Mucosa of stomach (tissue), 1 donor: ENCODE data around the gene AGBL5.

Experiments used
- H3K27me3 ChIP-seq: one replicate; pipeline ENCODE4 v1.7.0; 2013; ENCODE audit warnings: mild to moderate bottlenecking, low read length; ENCODE audit not compliant: control insufficient read depth, insufficient read depth
- H3K36me3 ChIP-seq: one replicate; pipeline ENCODE4 v1.7.0; 2013; ENCODE audit warnings: low read length; ENCODE audit not compliant: control insufficient read depth, insufficient read depth
- H3K4me1 ChIP-seq: one replicate; pipeline ENCODE4 v1.7.0; 2013; ENCODE audit warnings: mild to moderate bottlenecking, low read length; ENCODE audit not compliant: control insufficient read depth, insufficient read depth
- H3K4me3 ChIP-seq: one replicate; pipeline ENCODE4 v1.7.0; 2013; ENCODE audit warnings: low read length
- H3K9ac ChIP-seq: one replicate; pipeline ENCODE4 v1.7.0; 2013; ENCODE audit warnings: mild to moderate bottlenecking, low read length, moderate library complexity
- H3K9me3 ChIP-seq: one replicate; pipeline ENCODE4 v1.7.0; 2013; ENCODE audit warnings: mild to moderate bottlenecking, low read length, moderate library complexity; ENCODE audit not compliant: control insufficient read depth
- donor health status: Pancreatic carcinoma.

The AGBL5 gene

GRCh38 chr2:27092696-27093429 is 41.4 kb downstream of the AGBL5 start:
- no peak overlapping the region for H3K4me3 ChIP-seq
- no peaks in the 10 kb centered on the region for H3K9me3 ChIP-seq
- peaks cover under 1% of the 10 kb centered on the region for H3K27me3 ChIP-seq
- peak overlapping the region; percentile 2 for H3K9ac ChIP-seq
- H3K4me1 ChIP-seq: peaks cover 28% of the 10 kb centered on the region
- no peaks in the 10 kb centered on the region for H3K36me3 ChIP-seq

DNA sequence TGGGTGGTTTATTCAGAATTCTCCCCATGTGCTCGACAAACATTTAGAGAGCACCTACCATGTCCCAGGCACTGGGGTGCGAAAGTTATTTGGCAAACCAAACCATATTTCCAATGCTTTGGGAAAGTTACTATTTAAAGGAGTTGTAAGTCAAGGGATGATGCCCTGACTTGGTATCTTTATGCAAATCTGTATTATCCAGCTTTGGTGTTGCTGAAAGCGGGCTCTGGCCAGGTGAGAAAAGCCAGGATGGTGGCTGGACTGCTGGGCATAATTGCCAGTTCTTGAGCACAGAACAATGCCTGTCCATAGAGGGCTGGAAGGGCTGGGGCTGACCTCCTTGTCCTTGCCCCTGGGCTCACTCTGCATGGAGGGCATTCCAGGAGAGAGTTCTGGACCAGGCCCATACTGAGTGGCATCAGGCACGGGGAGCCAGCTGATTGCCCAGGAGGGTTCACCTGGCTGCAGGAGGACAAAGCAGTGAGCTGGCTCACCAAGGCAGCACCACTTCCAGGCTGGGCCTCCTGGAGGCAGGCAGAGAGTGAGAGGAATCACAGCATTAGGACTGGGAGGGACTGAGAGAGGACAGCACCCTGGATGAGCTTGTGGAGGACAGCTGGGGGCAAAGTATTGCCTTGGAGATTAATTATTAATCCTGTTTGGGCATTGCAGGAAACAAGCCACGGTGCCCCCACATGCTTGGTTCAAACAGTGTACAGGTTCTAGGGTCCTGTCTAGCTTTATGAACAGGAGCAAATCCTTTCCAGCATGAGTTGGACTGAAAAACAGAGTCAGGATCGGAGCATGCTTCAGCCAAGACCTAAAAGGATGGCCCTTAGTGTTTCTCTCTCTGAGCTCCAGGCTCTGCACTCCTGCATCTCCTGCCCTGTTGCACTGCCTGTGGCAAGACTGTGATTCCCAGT is 42.2 kb downstream of the AGBL5 start:
- Histone ChIP-seq H3K9ac (peak overlapping the region; percentile 2), H3K36me3 (no peaks in the 10 kb centered on the region), H3K27me3 (no peaks in the 10 kb centered on the region), H3K4me1 (peaks cover 28% of the 10 kb centered on the region), H3K9me3 (no peaks in the 10 kb centered on the region), H3K4me3 (no peak overlapping the region)

DNA sequence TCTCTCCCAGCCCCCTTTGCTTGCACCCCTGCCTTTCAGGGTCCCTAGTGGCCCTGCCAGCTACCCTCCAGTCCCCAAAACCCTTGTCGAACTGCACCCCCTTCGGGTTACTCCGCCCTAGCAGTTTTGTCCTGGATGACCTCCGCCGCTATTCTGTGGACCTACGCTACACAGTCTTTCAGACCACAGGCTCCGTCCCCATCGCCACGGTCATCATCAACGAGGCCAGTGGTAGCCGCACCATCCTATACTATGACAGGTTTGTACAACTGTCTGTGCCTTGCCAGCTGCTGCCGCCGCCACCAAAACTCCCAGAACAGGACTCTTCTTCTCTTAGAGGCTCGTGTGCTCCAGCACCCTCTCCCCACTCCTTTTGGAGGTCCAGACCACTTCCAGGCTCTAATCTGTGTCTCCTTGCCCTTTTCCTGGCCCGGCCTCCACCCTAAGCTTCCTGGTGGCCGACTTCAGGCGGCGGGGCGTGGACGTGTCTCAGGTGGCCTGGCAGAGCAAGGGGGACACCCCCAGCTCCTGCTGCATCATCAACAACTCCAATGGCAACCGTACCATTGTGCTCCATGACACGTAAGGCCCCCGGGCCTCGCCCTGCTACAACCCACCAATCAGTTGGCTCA is 43.0 kb downstream of the AGBL5 start:
- H3K36me3 ChIP-seq: no peaks in the 10 kb centered on the region
- no peak overlapping the region for H3K9ac ChIP-seq
- no peaks in the 10 kb centered on the region for H3K9me3 ChIP-seq
- no peak overlapping the region for H3K4me3 ChIP-seq
- H3K4me1 ChIP-seq: peaks cover 28% of the 10 kb centered on the region
- H3K27me3 ChIP-seq: no peaks in the 10 kb centered on the region

DNA sequence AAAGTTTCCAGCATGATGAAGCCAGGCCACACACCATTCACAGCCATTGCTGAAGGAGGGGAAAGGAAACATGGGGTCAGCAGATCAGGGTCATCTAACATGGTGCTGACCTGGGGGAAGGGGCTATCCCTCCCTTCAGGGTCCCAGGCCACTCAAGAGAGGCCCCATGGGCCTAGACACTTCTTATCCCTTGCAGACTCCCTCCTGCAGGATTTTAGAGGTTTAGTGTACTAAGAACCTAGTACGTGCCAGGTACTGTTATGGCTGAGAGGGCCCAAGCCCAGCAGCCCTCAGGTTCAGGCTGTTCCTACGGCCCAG is 43.9 kb downstream of the AGBL5 start:
- Histone ChIP-seq H3K36me3 (no peaks in the 10 kb centered on the region), H3K27me3 (no peaks in the 10 kb centered on the region), H3K9ac (no peak overlapping the region), H3K4me3 (no peak overlapping the region), H3K4me1 (peaks cover 28% of the 10 kb centered on the region), H3K9me3 (no peaks in the 10 kb centered on the region)

- H3K4me3 ChIP-seq: no peak overlapping the region
- H3K27me3 ChIP-seq: no peaks in the 10 kb centered on the region
- H3K9me3 ChIP-seq: no peaks in the 10 kb centered on the region
- H3K36me3 ChIP-seq: no peaks in the 10 kb centered on the region
- H3K9ac ChIP-seq: no peak overlapping the region
- H3K4me1 ChIP-seq: peaks cover 28% of the 10 kb centered on the region
These were observed 44.5 kb downstream of the AGBL5 start for GRCh38 chr2:27095745-27096651.

GRCh38 chr2:27096748-27097297 is 45.4 kb downstream of the AGBL5 start:
- H3K36me3 ChIP-seq: no peaks in the 10 kb centered on the region
- H3K27me3 ChIP-seq: no peaks in the 10 kb centered on the region
- no peak overlapping the region for H3K9ac ChIP-seq
- H3K4me1 ChIP-seq: peaks cover 28% of the 10 kb centered on the region
- no peaks in the 10 kb centered on the region for H3K9me3 ChIP-seq
- H3K4me3 ChIP-seq: no peak overlapping the region

- Histone ChIP-seq H3K27me3 (no peaks in the 10 kb centered on the region), H3K4me1 (peaks cover 28% of the 10 kb centered on the region), H3K9me3 (no peaks in the 10 kb centered on the region), H3K4me3 (no peak overlapping the region), H3K36me3 (no peaks in the 10 kb centered on the region), H3K9ac (no peak overlapping the region)
These were observed 45.9 kb downstream of the AGBL5 start for GRCh38 chr2:27097341-27097740.

DNA sequence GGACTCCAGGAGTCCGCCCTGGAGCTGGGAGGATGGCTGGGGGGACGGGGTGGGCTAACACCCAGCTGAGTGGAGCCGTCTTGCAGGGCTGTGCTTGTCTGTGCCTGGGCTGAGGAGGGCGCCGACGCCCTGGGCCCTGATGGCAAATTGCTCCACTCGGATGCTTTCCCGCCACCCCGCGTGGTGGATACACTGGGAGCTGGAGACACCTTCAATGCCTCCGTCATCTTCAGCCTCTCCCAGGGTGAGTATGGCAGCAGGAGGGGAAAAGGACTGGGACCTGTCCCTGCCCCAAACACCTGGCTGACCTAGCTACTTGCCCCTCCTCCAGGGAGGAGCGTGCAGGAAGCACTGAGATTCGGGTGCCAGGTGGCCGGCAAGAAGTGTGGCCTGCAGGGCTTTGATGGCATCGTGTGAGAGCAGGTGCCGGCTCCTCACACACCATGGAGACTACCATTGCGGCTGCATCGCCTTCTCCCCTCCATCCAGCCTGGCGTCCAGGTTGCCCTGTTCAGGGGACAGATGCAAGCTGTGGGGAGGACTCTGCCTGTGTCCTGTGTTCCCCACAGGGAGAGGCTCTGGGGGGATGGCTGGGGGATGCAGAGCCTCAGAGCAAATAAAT is 48.0 kb downstream of the AGBL5 start:
- Histone ChIP-seq H3K4me1 (peaks cover 13% of the 10 kb centered on the region), H3K9ac (no peak overlapping the region), H3K9me3 (no peaks in the 10 kb centered on the region), H3K27me3 (no peaks in the 10 kb centered on the region), H3K4me3 (no peak overlapping the region), H3K36me3 (no peaks in the 10 kb centered on the region)

DNA sequence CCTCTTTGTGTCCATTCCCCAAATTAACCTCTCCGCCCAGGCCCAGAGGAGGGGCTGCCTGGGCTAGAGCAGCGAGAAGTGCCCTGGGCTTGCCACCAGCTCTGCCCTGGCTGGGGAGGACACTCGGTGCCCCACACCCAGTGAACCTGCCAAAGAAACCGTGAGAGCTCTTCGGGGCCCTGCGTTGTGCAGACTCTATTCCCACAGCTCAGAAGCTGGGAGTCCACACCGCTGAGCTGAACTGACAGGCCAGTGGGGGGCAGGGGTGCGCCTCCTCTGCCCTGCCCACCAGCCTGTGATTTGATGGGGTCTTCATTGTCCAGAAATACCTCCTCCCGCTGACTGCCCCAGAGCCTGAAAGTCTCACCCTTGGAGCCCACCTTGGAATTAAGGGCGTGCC is 48.6 kb downstream of the AGBL5 start:
- H3K9me3 ChIP-seq: no peaks in the 10 kb centered on the region
- H3K4me1 ChIP-seq: peaks cover 13% of the 10 kb centered on the region
- no peak overlapping the region for H3K9ac ChIP-seq
- H3K27me3 ChIP-seq: no peaks in the 10 kb centered on the region
- no peak overlapping the region for H3K4me3 ChIP-seq
- H3K36me3 ChIP-seq: no peaks in the 10 kb centered on the region

DNA sequence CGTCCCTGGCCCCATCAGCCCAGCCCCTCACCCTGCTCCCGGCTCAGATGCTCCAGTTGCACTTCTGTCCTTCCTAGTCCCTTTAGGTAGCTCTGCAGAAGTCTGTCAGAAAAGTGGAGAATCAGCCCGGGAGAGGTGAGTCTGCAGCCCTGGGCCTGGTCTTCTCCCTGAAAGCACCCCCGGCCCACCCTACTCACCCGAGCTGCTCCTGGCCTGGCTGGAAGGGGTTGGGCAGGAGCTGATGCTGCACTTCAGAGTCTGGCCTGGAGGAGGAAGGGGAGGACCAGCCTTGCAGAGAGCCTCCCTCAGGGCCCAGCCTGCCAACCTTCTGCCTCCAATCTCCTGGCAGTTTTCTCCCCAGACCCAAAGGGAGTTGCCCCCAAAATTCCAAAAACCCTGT is 50.9 kb downstream of the AGBL5 start:
- Histone ChIP-seq H3K27me3 (no peaks in the 10 kb centered on the region), H3K4me1 (no peaks in the 10 kb centered on the region), H3K4me3 (no peak overlapping the region), H3K9ac (no peak overlapping the region), H3K9me3 (no peaks in the 10 kb centered on the region), H3K36me3 (no peaks in the 10 kb centered on the region)

DNA sequence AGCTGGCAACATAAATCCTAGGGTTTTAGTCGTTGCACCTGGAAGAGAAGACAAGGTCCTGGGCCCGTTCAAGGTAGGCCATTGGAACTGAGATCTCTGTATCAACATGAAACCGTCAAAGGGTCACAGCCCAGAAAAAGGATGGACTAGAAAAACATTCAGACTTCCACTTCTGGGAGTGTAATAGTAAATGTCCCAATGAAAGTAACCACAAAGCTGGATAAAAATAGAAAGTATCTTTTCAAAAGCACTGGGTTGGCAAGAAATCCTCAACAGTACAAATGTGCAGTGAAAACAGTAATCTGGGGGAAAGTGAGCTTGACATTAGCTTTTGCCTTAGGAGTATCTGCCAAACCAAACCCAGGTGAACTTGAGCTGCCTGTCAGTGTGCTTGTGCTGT is 54.5 kb downstream of the AGBL5 start:
- Histone ChIP-seq H3K9ac (no peak overlapping the region), H3K4me3 (no peak overlapping the region), H3K27me3 (no peaks in the 10 kb centered on the region), H3K36me3 (no peaks in the 10 kb centered on the region), H3K9me3 (no peaks in the 10 kb centered on the region), H3K4me1 (no peaks in the 10 kb centered on the region)
